HG03520 (cell line): ENCODE data around the gene ST14.
"Not testable (repeated sequence)": the region's sequence is repeated elsewhere in the genome, so short reads cannot be mapped to it uniquely, and the experiment has no call there.

Experiments used
- ATAC-seq: cut with Tn5 transposase; IDR thresholded peaks from one replicate; pipeline ENCODE4 v1.9.1; 2021; ENCODE audit warnings: mild to moderate bottlenecking, moderate library complexity; ENCODE audit not compliant: unreplicated experiment

ST14 gene

GRCh38 chr11:130163346-130164220 lies 4.0 kb downstream of the ST14 start:
- ATAC-seq = no peak

- ATAC-seq = no peak
Measured at GRCh38 chr11:130164221-130164570, 4.6 kb downstream of the ST14 start.

- no peak for ATAC-seq
Measured at GRCh38 chr11:130165601-130166456, 6.2 kb downstream of the ST14 start.

- ATAC-seq = no peak
Measured at GRCh38 chr11:130166457-130166784, 6.8 kb downstream of the ST14 start.

- no peak for ATAC-seq
Measured at GRCh38 chr11:130167146-130167545, 7.6 kb downstream of the ST14 start.

- ATAC-seq = no peak
Measured at GRCh38 chr11:130168105-130168504, 8.5 kb downstream of the ST14 start.

- no peak for ATAC-seq
Measured at GRCh38 chr11:130170345-130170744, 10.8 kb downstream of the ST14 start.

- no peak for ATAC-seq
Measured at GRCh38 chr11:130171534-130171933, 12.0 kb downstream of the ST14 start.

- ATAC-seq = not testable (repeated sequence)
Measured at GRCh38 chr11:130172001-130172400, 12.4 kb downstream of the ST14 start.

- no peak for ATAC-seq
Measured at GRCh38 chr11:130174642-130175041, 15.1 kb downstream of the ST14 start.

GRCh38 chr11:130175898-130176297 lies 16.3 kb downstream of the ST14 start:
- ATAC-seq = no peak

GRCh38 chr11:130177782-130178181 lies 18.2 kb downstream of the ST14 start:
- no peak for ATAC-seq

GRCh38 chr11:130178441-130179339 lies 19.1 kb downstream of the ST14 start:
- ATAC-seq = no peak

GRCh38 chr11:130179396-130180306 lies 20.1 kb downstream of the ST14 start:
- no peak for ATAC-seq

- no peak for ATAC-seq
Measured at GRCh38 chr11:130180491-130180890, 20.9 kb downstream of the ST14 start.

GRCh38 chr11:130180896-130181294 lies 21.3 kb downstream of the ST14 start:
- ATAC-seq = no peak

- ATAC-seq = no peak
Measured at GRCh38 chr11:130181295-130182272, 22.0 kb downstream of the ST14 start.

- no peak for ATAC-seq
Measured at GRCh38 chr11:130183878-130184610, 24.5 kb downstream of the ST14 start.
